Measurements from ENCODE around the gene PIP4K2A. TPM values are rescaled to one million over a fixed set of nuclear protein-coding genes. Genes with fewer than 3 reads are reported as not detected.

PIP4K2A gene
- total and polyA plus RNA-seq, 2 of the 13 experiments (the other 11 are each of a cell fraction or from before 2014, with no cell fraction given), result 9.1 to 22.6 TPM

DNA sequence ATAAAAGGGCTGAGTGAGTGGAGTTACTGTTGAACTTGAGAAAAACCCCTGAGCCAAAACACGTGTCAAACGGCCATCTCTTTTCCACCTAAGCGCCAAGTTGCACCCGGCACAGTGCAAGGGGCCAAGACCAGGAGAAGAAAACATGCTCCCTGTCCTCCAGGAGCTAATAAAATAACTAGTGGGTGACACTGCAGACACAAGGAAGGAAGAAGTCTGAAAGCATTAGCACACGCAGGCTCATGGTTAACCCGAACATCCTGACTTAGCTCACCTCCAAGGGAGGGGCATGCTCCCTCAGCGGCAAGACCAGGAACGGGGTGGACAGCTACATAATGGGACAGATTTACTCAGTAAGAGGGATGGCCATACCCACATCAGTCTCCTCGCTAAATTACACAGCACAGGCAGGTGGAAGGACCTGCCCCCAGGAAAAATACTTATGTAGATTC, 65.0 kb downstream of the PIP4K2A start (continued):
- TF ChIP-seq ZFX (CRISPR knock-in tag; IDR thresholded peaks at IDR 0.05; ENCODE audit: low read depth) (no peak), RBM22 (optimal IDR thresholded peaks at IDR 0.05; ENCODE audit: low read length) (no peak), ZNF354B (CRISPR knock-in tag; IDR thresholded peaks at IDR 0.05) (no peak)

DNA sequence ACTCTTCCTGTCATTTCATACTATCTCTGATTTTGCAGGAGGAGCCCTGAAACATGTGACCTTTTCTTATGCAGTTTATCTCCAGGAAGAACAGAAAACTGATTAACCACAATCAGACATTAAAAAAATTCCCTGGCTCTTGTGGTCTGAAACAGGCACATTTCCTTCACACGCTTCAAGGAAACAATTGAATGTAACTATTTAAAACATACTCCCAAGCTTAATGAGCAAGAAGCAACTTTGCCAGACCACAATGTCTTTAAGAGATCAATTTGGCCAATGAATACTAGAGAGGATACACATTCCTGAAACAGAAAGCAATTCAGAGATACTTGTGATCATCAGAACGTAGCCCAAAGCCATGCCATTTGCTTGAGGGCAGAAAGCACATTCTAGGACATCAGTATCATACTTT, 65.8 kb downstream of the PIP4K2A start:
- DNase-seq (ENCODE audit: low spot score) (no peak), ATAC-seq (no peak), FAIRE-seq (no peak)
- H3K4me3 ChIP-seq (replicated peaks in 1 of 3; ENCODE audit: insufficient read depth in 1 of 3, low read depth in 2 of 3, low read length in 3 of 3), result no peak overlapping the region
- H4K20me1 ChIP-seq (ENCODE audit: insufficient read depth, low read length), result no peaks in the 10 kb centered on the region; the same call in 1 of the 2 replicates
- H3K79me2 ChIP-seq (ENCODE audit: insufficient read depth, low read length), result no peaks in the 10 kb centered on the region
- ChIA-PET CTCF (ENCODE audit: low intra/inter-chr PET ratio, low total read pairs) (no interaction called here), POLR2A (no interaction called here)
- 95% methylated on average over 2 of the region's 2 CpGs for WGBS (ENCODE audit: low lambda C conversion rate)
- TF ChIP-seq, protein P1, sequence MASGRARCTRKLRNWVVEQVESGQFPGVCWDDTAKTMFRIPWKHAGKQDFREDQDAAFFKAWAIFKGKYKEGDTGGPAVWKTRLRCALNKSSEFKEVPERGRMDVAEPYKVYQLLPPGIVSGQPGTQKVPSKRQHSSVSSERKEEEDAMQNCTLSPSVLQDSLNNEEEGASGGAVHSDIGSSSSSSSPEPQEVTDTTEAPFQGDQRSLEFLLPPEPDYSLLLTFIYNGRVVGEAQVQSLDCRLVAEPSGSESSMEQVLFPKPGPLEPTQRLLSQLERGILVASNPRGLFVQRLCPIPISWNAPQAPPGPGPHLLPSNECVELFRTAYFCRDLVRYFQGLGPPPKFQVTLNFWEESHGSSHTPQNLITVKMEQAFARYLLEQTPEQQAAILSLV (CRISPR knock-in tag; IDR thresholded peaks at IDR 0.05; ENCODE audit: borderline replicate concordance), result no peak
- TF ChIP-seq SMAD3 (CRISPR knock-in tag; IDR thresholded peaks at IDR 0.05) (no peak), ZNF766 (CRISPR knock-in tag; IDR thresholded peaks at IDR 0.05; ENCODE audit: borderline replicate concordance) (no peak), MAF1 (CRISPR knock-in tag; IDR thresholded peaks at IDR 0.05; ENCODE audit: borderline replicate concordance) (no peak), ZSCAN31 (CRISPR knock-in tag; IDR thresholded peaks at IDR 0.05; ENCODE audit: low read depth) (no peak), FOXK2 (IDR thresholded peaks at IDR 0.05) (no peak)
- no peak overlapping the region for H3K9ac ChIP-seq (ENCODE audit: insufficient read depth, low read depth, low read length)
- no peak overlapping the region for H3K4me2 ChIP-seq (ENCODE audit: low read depth, low read length)
- BruUV-seq (replicated peaks), result no TSS peak
- no peaks in the 10 kb centered on the region for H3K9me3 ChIP-seq (ENCODE audit: low read length)
- H2AFZ ChIP-seq (ENCODE audit: low read length), result no peak overlapping the region
- no peaks in the 10 kb centered on the region for H3K36me3 ChIP-seq (replicated peaks in 1 of 2; ENCODE audit: control insufficient read depth in 1 of 2, insufficient read depth in 2 of 2, low read length in 2 of 2)
- intact Hi-C loops (cut with micrococcal nuclease; ENCODE audit: unreplicated experiment), result loop anchor here (5.0 kb wide), 1 partner anchor 1571 kb away; no protein-coding TSS in a partner anchor
- H3K27ac ChIP-seq (ENCODE audit: extremely low read length, insufficient read depth, low read length), result no peak overlapping the region
- H3K4me1 ChIP-seq (ENCODE audit: insufficient read depth, low read length), result peaks cover 7% of the 10 kb centered on the region; the same call in 1 of the 2 replicates
- in situ Hi-C loops (cut with HindIII; ENCODE audit: extremely low pct_ligation_motif_present, low pct_unique_long_range_greater_than_20kb), result no loop called here
- no peaks in the 10 kb centered on the region for H3K27me3 ChIP-seq (ENCODE audit: control insufficient read depth in 1 of 2, insufficient read depth in 2 of 2, low read length in 2 of 2)
